ENCODE data around the gene STRBP.

GRCh38 chr9:123265833-123266232 lies 2.6 kb downstream of the STRBP start:
- TF ChIP-seq CTCF (IDR thresholded peaks at IDR 0.05; ENCODE audit: low read length) (no peak), EZH2 (optimal IDR thresholded peaks at IDR 0.05; ENCODE audit: low read depth, low read length) (no peak), EZH2phosphoT487 (IDR thresholded peaks at IDR 0.05; ENCODE audit: low read length) (no peak)
